GM12878 (cell line): ENCODE results near the gene CIRBP. TPM values are rescaled to one million over a fixed set of nuclear protein-coding genes. Genes with fewer than 3 reads are reported as not detected.
A peak's percentile ranks its signal among the peaks of the same experiment; 100 is the strongest.

Source experiments
- ATF2 ChIP-seq: IDR thresholded peaks from 2 replicates; pipeline ENCODE4 v1.6.1; 2012; ENCODE audit warnings: low read length, inconsistent platforms
- CBFB ChIP-seq: IDR thresholded peaks from 2 replicates; pipeline ENCODE4 v1.6.1; 2016; ENCODE audit warnings: antibody characterized with exemption, low read depth
- CBX5 ChIP-seq: sonication (generic); IDR thresholded peaks from 2 replicates; pipeline ENCODE4 v1.6.1; 2016; ENCODE audit warnings: low read depth, moderate library complexity, mild to moderate bottlenecking, inconsistent platforms
- JUNB ChIP-seq: IDR thresholded peaks from 2 replicates; pipeline ENCODE4 v1.6.1; 2016; ENCODE audit warnings: antibody characterized with exemption, mild to moderate bottlenecking
- KDM1A ChIP-seq: fragments of 200-600 bp; sonication (generic); IDR thresholded peaks from 2 replicates; pipeline ENCODE4 v1.6.1; 2016; ENCODE audit warnings: borderline replicate concordance
- KLF5 ChIP-seq: fragments of 450-650 bp; IDR thresholded peaks from 2 replicates; pipeline ENCODE4 v1.6.1; 2014; ENCODE audit warnings: mild to moderate bottlenecking; ENCODE audit not compliant: partially characterized antibody
- MXI1 ChIP-seq: fragments of 150-350 bp; IDR thresholded peaks from 2 replicates; pipeline ENCODE4 v1.6.1; 2011; ENCODE audit warnings: low read depth, mild to moderate bottlenecking, inconsistent platforms, low read length, improper control_type of control experiment
- MYB ChIP-seq: fragments of 150-350 bp; IDR thresholded peaks from 2 replicates; pipeline ENCODE4 v1.6.1; 2014; ENCODE audit warnings: mild to moderate bottlenecking, low read depth, low read length, borderline replicate concordance
- NFXL1 ChIP-seq: fragments of 450-650 bp; IDR thresholded peaks from 2 replicates; pipeline ENCODE4 v1.6.1; 2017; ENCODE audit warnings: antibody characterized with exemption, mild to moderate bottlenecking, borderline replicate concordance
- RELA ChIP-seq: fragments of 450-650 bp; IDR thresholded peaks from 2 replicates; pipeline ENCODE4 v1.8.0; 2014; ENCODE audit warnings: borderline replicate concordance; ENCODE audit not compliant: partially characterized antibody
- RUNX3 ChIP-seq: IDR thresholded peaks from 2 replicates; pipeline ENCODE4 v1.6.1; 2012; ENCODE audit warnings: low read length, inconsistent platforms
- SPI1 ChIP-seq: IDR thresholded peaks from 2 replicates; pipeline ENCODE4 v1.6.1; 2011; ENCODE audit warnings: low read depth, mild to moderate bottlenecking, low read length, moderate library complexity, borderline replicate concordance; ENCODE audit not compliant: insufficient read depth
- SREBF2 ChIP-seq: IDR thresholded peaks from 2 replicates; pipeline ENCODE4 v1.6.1; 2012; ENCODE audit warnings: mild to moderate bottlenecking, low read length
- ZBTB4 ChIP-seq: fragments of 450-650 bp; formaldehyde crosslinking; IDR thresholded peaks from 2 replicates; pipeline ENCODE4 v1.4.0; 2022; ENCODE audit warnings: mild to moderate bottlenecking, moderate library complexity
- ZNF274 ChIP-seq: IDR thresholded peaks from one replicate; pipeline ENCODE4 v1.8.0; 2011; ENCODE audit not compliant: insufficient read length, insufficient read depth
- ZNF687 ChIP-seq: fragments of 450-650 bp; IDR thresholded peaks from 2 replicates; pipeline ENCODE4 v1.6.1; 2017; ENCODE audit warnings: mild to moderate bottlenecking, moderate library complexity
- ZZZ3 ChIP-seq: IDR thresholded peaks from 2 replicates; pipeline ENCODE4 v1.6.1; 2011; ENCODE audit warnings: low read depth; ENCODE audit not compliant: control insufficient read depth, insufficient read length
- polyA plus RNA-seq, 11 experiments: library from polyadenylated mRNA; depleted of rRNA in 4 of 11; unstranded in 6 of 11; stranded (reverse) in 5 of 11; fragments of >200 nt; fragmentation: Nextera tagmentation in 4 of 11; fragmentation: Illumina TruSeq in 1 of 11; extraction: Ambion mirVana in 4 of 11; extraction: Trizol in 1 of 11; gene quantifications; 1 replicate in 1 of 11; 2 replicates in 10 of 11; pipeline versions ENCODE4 v1.2.1 to v1.2.3, GENCODE V29; 2011 to 2016; ENCODE audit warnings: inconsistent platforms in 2 of 11, missing spikeins in 2 of 11, low read depth in 1 of 11
- total RNA-seq, 4 experiments: library from RNA; depleted of rRNA in 3 of 4; stranded (reverse); fragments of >200 nt in 3 of 4; fragmentation: Illumina TruSeq in 1 of 4; extraction: Trizol in 1 of 4; gene quantifications; 2 replicates each; pipeline versions ENCODE4 v1.2.1 to v1.2.3, GENCODE V29; 2013 to 2021
- TF ChIP-seq, protein P1 (sequence below): IDR thresholded peaks from 2 replicates; pipeline ENCODE4 v1.6.1; 2011; ENCODE audit warnings: borderline replicate concordance, low read depth, mild to moderate bottlenecking, moderate library complexity, mixed read lengths, low read length; ENCODE audit not compliant: insufficient read depth; ENCODE audit errors: extremely low read length
- TF ChIP-seq, protein P2 (sequence below): IDR thresholded peaks from 2 replicates; pipeline ENCODE4 v1.6.1; 2011; ENCODE audit warnings: mild to moderate bottlenecking, low read depth, low read length, moderate library complexity; ENCODE audit not compliant: insufficient replicate concordance

Gene CIRBP
- total and polyA plus RNA-seq, 10 of the 15 experiments (the other 5 are each of a cell fraction or from before 2014, with no cell fraction given): 27.6 to 335 (median 229) TPM

- TF ChIP-seq ZNF687 (peak; percentile 92), CBX5 (no peak), MXI1 (peak; percentile 45; the same call in 1 of the 2 replicates), SREBF2 (no peak), CBFB (0 out of 2 replicates have a peak, but pooled peaks have one; percentile 20), ZNF274 (no peak), KLF5 (peak; percentile 78), JUNB (no peak), RELA (peak; percentile 60), SPI1 (peak; percentile 43; the same call in 1 of the 2 replicates), MYB (no peak), ZZZ3 (no peak), RUNX3 (no peak), KDM1A (no peak), ZBTB4 (0 out of 2 replicates have a peak, but pooled peaks have one; percentile 15), ATF2 (no peak), NFXL1 (no peak)
- TF ChIP-seq, protein P1, sequence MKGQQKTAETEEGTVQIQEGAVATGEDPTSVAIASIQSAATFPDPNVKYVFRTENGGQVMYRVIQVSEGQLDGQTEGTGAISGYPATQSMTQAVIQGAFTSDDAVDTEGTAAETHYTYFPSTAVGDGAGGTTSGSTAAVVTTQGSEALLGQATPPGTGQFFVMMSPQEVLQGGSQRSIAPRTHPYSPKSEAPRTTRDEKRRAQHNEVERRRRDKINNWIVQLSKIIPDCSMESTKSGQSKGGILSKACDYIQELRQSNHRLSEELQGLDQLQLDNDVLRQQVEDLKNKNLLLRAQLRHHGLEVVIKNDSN: no peak
- TF ChIP-seq, protein P2, sequence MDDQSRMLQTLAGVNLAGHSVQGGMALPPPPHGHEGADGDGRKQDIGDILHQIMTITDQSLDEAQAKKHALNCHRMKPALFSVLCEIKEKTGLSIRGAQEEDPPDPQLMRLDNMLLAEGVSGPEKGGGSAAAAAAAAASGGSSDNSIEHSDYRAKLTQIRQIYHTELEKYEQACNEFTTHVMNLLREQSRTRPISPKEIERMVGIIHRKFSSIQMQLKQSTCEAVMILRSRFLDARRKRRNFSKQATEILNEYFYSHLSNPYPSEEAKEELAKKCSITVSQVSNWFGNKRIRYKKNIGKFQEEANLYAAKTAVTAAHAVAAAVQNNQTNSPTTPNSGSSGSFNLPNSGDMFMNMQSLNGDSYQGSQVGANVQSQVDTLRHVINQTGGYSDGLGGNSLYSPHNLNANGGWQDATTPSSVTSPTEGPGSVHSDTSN: peak; percentile 14
Measured at GRCh38 chr19:1259206-1259875, 9.8 kb upstream of the CIRBP start (continued).
